Muscle of back (tissue), 10 donors: ENCODE results near the gene CYP4F8. TPM values are rescaled to one million over a fixed set of nuclear protein-coding genes. Genes with fewer than 3 reads are reported as not detected.

Experiments used
- polyA plus RNA-seq, 10 donors: library from polyadenylated mRNA; unstranded; fragments of 120-200 nt; gene quantifications; one replicate each; pipeline ENCODE4 v1.2.1, GENCODE V29; 2013; ENCODE audit not compliant: insufficient read length in 10 of 10

Gene CYP4F8
- polyA plus RNA-seq, 10 donors = not detected

Other genes starting within 250 kb of the CYP4F8 start
- gene AKAP8, start 235.4 kb upstream of the CYP4F8 start, polyA plus RNA-seq = 10 to 100 TPM; 15.7 to 21.8 (median 18.8) TPM
- gene AKAP8L, start 196.2 kb upstream of the CYP4F8 start, polyA plus RNA-seq = 10 to 100 TPM; 48.6 to 77.1 (median 59.7) TPM
- 10 to 100 TPM; 20.2 to 31.0 (median 28.3) TPM for gene WIZ, start 165.3 kb upstream of the CYP4F8 start, polyA plus RNA-seq
- gene RASAL3, start 150.7 kb upstream of the CYP4F8 start, polyA plus RNA-seq = 1 to 10 TPM in 8 of 10 donors, under 1 TPM in 2; 0.86 to 5.9 (median 1.2) TPM
- not detected for gene PGLYRP2, start 135.7 kb upstream of the CYP4F8 start, polyA plus RNA-seq
- 1 to 10 TPM in 1 of 10 donors, under 1 TPM in 1, not detected in 8; 0.05 to 1.8 TPM for gene CYP4F22, start 106.7 kb upstream of the CYP4F8 start, polyA plus RNA-seq
- gene CYP4F3, start 25.7 kb downstream of the CYP4F8 start, polyA plus RNA-seq = under 1 TPM; 0.03 to 0.57 (median 0.21) TPM
- 1 to 10 TPM in 6 of 10 donors, under 1 TPM in 4; 0.25 to 2.2 (median 1.1) TPM for gene CYP4F12, start 57.9 kb downstream of the CYP4F8 start, polyA plus RNA-seq
- not detected for gene OR10H2, start 112.8 kb downstream of the CYP4F8 start, polyA plus RNA-seq
- gene OR10H3, start 122.8 kb downstream of the CYP4F8 start, polyA plus RNA-seq = not detected
- gene OR10H5, start 172.4 kb downstream of the CYP4F8 start, polyA plus RNA-seq = under 1 TPM in 7 of 10 donors, not detected in 3; 0.03 to 0.09 (median 0.04) TPM
- under 1 TPM in 4 of 10 donors, not detected in 6; 0.04 to 0.06 (median 0.05) TPM for gene OR10H1, start 200.4 kb downstream of the CYP4F8 start, polyA plus RNA-seq